A673 (cell line): ENCODE data around the gene TOR4A. TPM values are rescaled to one million over a fixed set of nuclear protein-coding genes. Genes with fewer than 3 reads are reported as not detected.

Experiments used
- BruUV-seq: library from RNA; stranded (reverse); fragments of 400-500 nt; replicated peaks from 2 replicates; lab custom pipeline; 2021; lab: Mats Ljungman, UMichigan
- CTCF ChIA-PET: fragments of 300-600 bp; sonication (Branson Sonifier 250); formaldehyde crosslinking; loops from one replicate; lab custom pipeline; 2022; ENCODE audit warnings: antibody characterized with exemption; lab: Charles Lee
- POLR2A ChIA-PET: fragments of 300-600 bp; sonication (Branson Sonifier 250); formaldehyde crosslinking; loops from one replicate; lab custom pipeline; 2022; ENCODE audit warnings: antibody characterized with exemption; ENCODE audit not compliant: low non-redundant PET; lab: Charles Lee
- DNase-seq: peaks from one replicate; pipeline ENCODE4 v3.0.0-alpha.2; 2015; ENCODE audit warnings: low spot score
- H3K27ac ChIP-seq: fragments of 200-600 bp; sonication (generic); 2 replicates; pipeline ENCODE4 v1.5.1; 2016; ENCODE audit warnings: mixed run types, low read depth, mild to moderate bottlenecking, mixed read lengths, antibody characterized with exemption, low read length; ENCODE audit not compliant: poor library complexity, severe bottlenecking
- H3K27me3 ChIP-seq: fragments of 200-600 bp; sonication (generic); replicated peaks from 2 replicates; pipeline ENCODE4 v1.6.1; 2017; ENCODE audit warnings: mixed run types, low read depth, mild to moderate bottlenecking, mixed read lengths, antibody characterized with exemption, low read length; ENCODE audit not compliant: insufficient read depth, poor library complexity
- H3K36me3 ChIP-seq: fragments of 200-600 bp; sonication (generic); 2 replicates; pipeline ENCODE4 v1.6.1; 2016; ENCODE audit warnings: mixed run types, mild to moderate bottlenecking, mixed read lengths, antibody characterized with exemption, low read length; ENCODE audit not compliant: insufficient read depth, poor library complexity, severe bottlenecking
- H3K4me1 ChIP-seq: fragments of 200-600 bp; sonication (generic); 2 replicates; pipeline ENCODE4 v1.6.1; 2017; ENCODE audit warnings: mixed run types, mild to moderate bottlenecking, mixed read lengths, antibody characterized with exemption, low read length; ENCODE audit not compliant: insufficient read depth, poor library complexity, severe bottlenecking
- H3K4me3 ChIP-seq: fragments of 200-600 bp; sonication (generic); 2 replicates; pipeline ENCODE4 v1.5.1; 2016; ENCODE audit warnings: low read depth, mixed run types, mild to moderate bottlenecking, mixed read lengths, low read length; ENCODE audit not compliant: poor library complexity, severe bottlenecking
- H3K9me3 ChIP-seq: fragments of 200-600 bp; sonication (generic); 2 replicates; pipeline ENCODE4 v1.6.1; 2016; ENCODE audit warnings: mixed run types, low read depth, mild to moderate bottlenecking, mixed read lengths, antibody characterized with exemption, low read length; ENCODE audit not compliant: poor library complexity, severe bottlenecking
- CTCF ChIP-seq: fragments of 300-800, 200-600 bp; sonication (generic); conservative IDR thresholded peaks from 2 replicates; pipeline ENCODE4 v1.5.1; 2017; ENCODE audit warnings: low read depth, mild to moderate bottlenecking, antibody characterized with exemption, low read length, moderate library complexity, mixed read lengths
- EZH2 ChIP-seq: fragments of 200-600 bp; sonication (generic); IDR thresholded peaks from 2 replicates; pipeline ENCODE4 v1.6.1; 2017; ENCODE audit warnings: borderline replicate concordance, low read depth, mild to moderate bottlenecking, mixed read lengths, antibody characterized with exemption, low read length; ENCODE audit not compliant: poor library complexity, severe bottlenecking
- intact Hi-C: fragments of 100-400 bp; cut with micrococcal nuclease; formaldehyde crosslinking; loops from one replicate; pipeline ENCODE4 v1.10.0; 2022; ENCODE audit not compliant: unreplicated experiment
- total RNA-seq: library from RNA; stranded (reverse); gene quantifications from 2 replicates; pipeline ENCODE4 v1.2.3, GENCODE V29; 2021

The TOR4A gene
- total RNA-seq, 1 experiment from 2014 or later: 0.82 TPM

- intact Hi-C loops: no loop called here
- no peak overlapping the region for H3K4me3 ChIP-seq
- POLR2A ChIA-PET: interaction anchor here (0.6 kb wide), 1 partner anchor 31 kb away, joined by 3 read pairs; no protein-coding TSS in a partner anchor
Observed at GRCh38 chr9:137296670-137297664, 19.4 kb downstream of the TOR4A start.

GRCh38 chr9:137297966-137298365 is 20.4 kb downstream of the TOR4A start:
- Histone ChIP-seq H3K36me3 (no peaks in the 10 kb centered on the region), H3K4me3 (no peak overlapping the region), H3K4me1 (peaks cover 19% of the 10 kb centered on the region), H3K9me3 (peaks cover 3% of the 10 kb centered on the region), H3K27ac (no peak overlapping the region), H3K27me3 (no peaks in the 10 kb centered on the region)
- ChIA-PET CTCF (no interaction called here), POLR2A (no interaction called here)
- BruUV-seq: no TSS peak
- DNase-seq: no peak
- intact Hi-C loops: no loop called here
- TF ChIP-seq CTCF (no peak), EZH2 (no peak)

More at GRCh38 chr9:137296670-137297664, 19.4 kb downstream of the TOR4A start:
- TF ChIP-seq CTCF (no peak), EZH2 (no peak)
- peaks cover 3% of the 10 kb centered on the region for H3K9me3 ChIP-seq
- peaks cover 13% of the 10 kb centered on the region for H3K4me1 ChIP-seq
- no peaks in the 10 kb centered on the region for H3K27me3 ChIP-seq
- CTCF ChIA-PET: no interaction called here
- no TSS peak for BruUV-seq
- no peak for DNase-seq
- no peak overlapping the region for H3K27ac ChIP-seq
- H3K36me3 ChIP-seq: no peaks in the 10 kb centered on the region

GRCh38 chr9:137298401-137299202 is 21.1 kb downstream of the TOR4A start:
- Histone ChIP-seq H3K36me3 (no peaks in the 10 kb centered on the region), H3K4me3 (no peak overlapping the region), H3K9me3 (peaks cover 3% of the 10 kb centered on the region), H3K27ac (no peak overlapping the region), H3K27me3 (no peaks in the 10 kb centered on the region), H3K4me1 (peaks cover 26% of the 10 kb centered on the region)
- no peak for DNase-seq
- CTCF ChIA-PET: interaction anchor here (0.8 kb wide), 1 partner anchor 124 kb away, joined by 3 read pairs; the partner anchor contains the start of genes EXD3 and NOXA1
- POLR2A ChIA-PET: no interaction called here
- TF ChIP-seq CTCF (no peak), EZH2 (no peak)
- BruUV-seq: no TSS peak
- intact Hi-C loops: no loop called here
